Measurements from ENCODE around the gene MTOR.

DNA sequence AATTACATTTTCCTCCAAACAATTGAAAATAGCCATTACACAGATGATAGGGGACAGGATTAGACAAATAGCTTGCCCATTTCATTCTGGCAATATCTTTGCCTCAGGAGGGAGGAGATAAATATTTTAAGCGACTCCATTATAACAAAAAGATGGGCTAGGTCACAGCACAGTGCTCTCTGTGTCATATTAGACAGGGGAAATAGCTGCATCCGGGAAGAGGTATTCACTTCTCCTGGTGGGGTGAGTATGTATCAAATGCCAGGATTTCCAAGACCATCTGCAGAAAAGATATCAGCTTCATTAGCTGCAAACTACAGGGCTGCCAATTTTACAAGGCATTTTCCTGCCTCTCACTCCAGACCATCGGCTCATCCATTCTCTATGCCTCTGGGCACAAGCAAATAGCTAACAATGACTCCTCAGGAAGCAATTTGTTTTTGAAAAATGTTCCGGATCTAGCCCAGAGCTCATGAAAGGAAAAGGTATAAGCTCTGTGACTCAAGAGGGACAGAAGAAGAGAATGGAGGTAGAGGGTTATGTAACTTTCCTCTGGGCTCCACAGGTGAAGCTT, 115.1 kb downstream of the MTOR start:
- no peak for TF ChIP-seq CTCF (IDR thresholded peaks at IDR 0.05)
- TF ChIP-seq EZH2phosphoT487 (IDR thresholded peaks at IDR 0.05) = no peak
- TF ChIP-seq EZH2 (IDR thresholded peaks at IDR 0.05) = no peak

Measured in neural progenitor cell (in vitro differentiated cells).